HG03196 (cell line): ENCODE measurements around the gene XKR7.
"Not testable (repeated sequence)": the region's sequence is repeated elsewhere in the genome, so short reads cannot be mapped to it uniquely, and the experiment has no call there.

Experiments
- ATAC-seq: cut with Tn5 transposase; IDR thresholded peaks from one replicate; pipeline ENCODE4 v1.9.1; 2021; ENCODE audit not compliant: unreplicated experiment

Gene XKR7

GRCh38 chr20:32010666-32011065, 42.7 kb downstream of the XKR7 start:
- no peak for ATAC-seq

- ATAC-seq = no peak
Measured at GRCh38 chr20:32012159-32012688, 44.3 kb downstream of the XKR7 start.

GRCh38 chr20:32013326-32013725, 45.4 kb downstream of the XKR7 start:
- ATAC-seq = no peak

DNA sequence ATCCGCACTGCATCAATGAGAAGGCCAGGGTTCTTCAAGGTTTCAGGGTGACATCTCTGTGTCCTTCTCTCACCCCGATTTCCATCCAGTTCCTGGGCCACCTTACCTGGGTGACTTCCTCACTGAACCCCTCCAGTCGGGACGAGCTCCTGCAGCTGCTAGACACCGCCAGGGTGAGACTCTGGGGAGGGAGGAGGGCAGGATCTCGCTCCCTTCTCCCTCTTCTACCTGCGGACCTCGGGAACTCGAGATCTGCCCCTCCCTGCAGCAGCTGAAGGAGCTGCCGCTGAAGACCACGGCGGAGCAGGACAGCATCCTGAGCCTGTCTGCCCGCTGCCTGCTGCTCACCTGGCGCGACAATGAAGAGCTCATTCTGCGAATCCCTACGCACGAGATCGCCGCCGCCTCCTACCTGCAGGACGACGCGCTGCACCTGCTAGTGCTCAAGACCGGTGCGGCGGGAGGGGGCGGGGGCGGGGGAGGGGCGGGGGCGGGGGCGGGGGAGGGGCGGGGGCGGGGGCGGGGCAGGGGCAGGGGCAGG, 49.8 kb downstream of the XKR7 start:
- no peak for ATAC-seq

DNA sequence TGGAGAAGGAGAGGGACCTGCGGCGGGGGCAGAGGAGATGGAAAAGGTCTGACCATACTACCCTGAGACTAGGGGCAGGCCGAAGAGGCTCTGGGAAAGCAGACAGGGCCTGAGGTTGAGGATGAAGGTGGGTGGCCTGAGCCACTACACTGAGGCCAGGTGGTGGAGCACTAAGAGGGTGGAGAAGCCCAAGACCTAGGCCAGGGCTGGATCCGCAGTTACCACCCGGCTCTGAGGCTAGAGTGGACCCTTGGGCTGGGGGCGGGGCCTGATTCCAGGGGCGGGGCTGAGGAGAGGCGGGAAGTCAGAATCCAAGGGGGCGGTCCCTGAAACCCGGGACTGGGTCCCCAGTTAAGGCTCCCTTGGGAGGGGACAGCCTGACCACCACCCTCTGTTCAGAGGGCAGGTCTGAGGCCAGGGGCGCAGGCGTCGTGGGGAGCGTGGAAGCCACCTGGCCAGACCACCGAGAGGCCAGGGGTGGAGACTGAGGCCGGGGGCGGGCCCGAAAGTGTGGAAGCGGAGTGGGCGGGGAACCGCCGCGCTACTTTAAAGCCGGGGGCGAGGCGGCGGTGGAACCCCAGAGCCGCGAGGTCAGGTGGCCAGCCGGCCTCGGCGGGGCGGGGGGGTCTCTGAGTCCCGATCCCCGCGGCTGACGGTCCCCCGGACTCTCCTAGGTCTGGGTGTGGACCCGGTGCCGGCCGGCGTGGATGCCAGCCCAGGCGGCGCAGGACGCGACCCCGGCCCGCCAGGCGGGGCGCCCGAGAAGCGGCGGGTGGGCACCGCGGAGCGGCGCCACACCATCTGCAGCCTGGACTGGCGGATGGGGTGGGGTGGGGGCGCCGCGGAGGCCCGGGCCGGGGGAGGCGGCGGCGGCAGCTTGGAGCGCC, 50.6 kb downstream of the XKR7 start:
- ATAC-seq = no peak

DNA sequence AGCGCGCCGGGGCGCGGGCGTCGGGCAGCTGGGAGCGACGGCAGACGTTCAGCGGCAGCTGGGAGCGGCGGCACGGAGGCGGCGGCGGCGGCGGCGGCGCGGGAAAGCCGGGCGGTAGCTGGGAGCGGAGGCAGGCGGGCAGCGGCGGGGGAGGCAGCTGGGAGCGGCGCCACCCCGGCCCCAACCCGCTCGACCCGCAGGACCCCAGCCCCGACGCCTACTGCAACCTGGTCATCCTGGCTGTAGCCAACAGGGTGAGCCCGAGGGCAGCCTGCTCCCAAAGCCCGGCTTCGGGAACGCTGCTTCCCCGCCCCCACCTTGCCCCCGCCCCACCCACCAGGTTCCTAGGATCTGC, 51.2 kb downstream of the XKR7 start:
- ATAC-seq = no peak

GRCh38 chr20:32019563-32020463, 51.9 kb downstream of the XKR7 start:
- no peak for ATAC-seq

- no peak for ATAC-seq
Measured at GRCh38 chr20:32021091-32021490, 53.1 kb downstream of the XKR7 start.

DNA sequence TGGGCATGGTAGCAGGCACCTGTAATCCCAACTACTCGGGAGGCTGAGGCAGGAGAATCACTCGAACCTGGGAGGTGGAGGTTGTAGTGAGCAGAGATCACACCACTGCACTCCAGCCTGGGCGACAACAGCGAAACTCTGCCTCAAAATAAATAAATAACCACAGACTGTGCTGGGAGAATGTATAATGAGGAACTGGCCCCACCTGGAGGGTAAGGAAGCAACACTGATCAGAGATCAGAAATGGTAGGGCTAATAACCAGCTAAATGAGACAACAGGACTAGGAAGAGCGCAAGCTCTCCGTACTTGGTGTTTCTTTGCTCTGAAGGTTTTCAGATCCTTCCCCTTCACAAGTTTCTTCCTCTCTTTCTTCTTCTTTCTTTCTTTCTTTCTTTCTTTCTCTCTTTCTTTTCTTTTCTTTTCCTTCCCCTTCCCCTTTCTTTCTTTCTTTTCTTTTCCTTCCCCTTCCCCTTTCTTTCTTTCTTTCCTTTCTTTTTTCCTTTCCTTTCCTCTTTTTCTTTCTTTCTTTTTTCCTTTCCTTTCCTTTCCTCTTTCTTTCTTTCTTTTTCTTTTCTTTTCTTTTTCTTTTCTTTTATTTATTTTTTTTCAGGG, 56.8 kb downstream of the XKR7 start:
- ATAC-seq = no peak

DNA sequence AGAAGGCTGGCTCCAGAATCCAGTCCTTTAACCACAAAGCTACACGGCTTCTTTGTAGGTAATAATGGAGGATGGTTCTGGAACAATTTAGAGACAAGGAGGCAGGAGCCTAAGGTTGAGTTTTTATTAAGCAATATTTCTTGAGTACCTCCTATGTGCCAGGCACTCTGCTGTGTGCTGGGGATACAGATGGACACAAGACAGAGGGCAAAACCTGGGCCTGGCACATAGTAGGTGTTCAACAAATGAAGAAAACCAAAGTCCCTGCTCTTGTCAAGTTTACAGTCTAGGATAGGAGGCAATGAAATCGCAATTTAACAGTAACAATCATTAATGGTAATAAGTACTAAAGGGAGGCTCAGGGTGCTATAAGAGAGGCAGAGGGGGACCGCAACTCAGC, 59.7 kb downstream of the XKR7 start:
- no peak for ATAC-seq

- ATAC-seq = no peak
Measured at GRCh38 chr20:32028647-32029372, 60.9 kb downstream of the XKR7 start.

DNA sequence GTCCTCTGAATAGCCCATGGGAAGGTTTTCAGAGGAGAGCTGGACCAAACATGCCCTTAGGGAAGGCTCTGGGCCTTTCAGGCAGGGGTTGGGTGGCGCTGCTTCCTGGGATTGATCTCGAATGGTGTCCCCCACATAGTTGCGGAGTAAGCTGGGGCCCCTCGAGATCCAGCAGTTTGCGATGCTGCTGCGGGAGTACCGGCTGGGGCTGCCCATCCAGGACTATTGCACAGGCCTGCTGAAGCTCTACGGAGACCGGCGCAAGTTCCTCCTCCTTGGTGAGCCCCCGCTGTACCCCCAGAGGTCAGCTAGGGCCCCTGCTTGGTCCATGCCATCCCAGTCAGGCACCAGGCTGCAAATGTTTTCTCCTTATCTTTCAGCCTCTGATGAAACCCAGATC, 61.6 kb downstream of the XKR7 start:
- ATAC-seq = no peak

DNA sequence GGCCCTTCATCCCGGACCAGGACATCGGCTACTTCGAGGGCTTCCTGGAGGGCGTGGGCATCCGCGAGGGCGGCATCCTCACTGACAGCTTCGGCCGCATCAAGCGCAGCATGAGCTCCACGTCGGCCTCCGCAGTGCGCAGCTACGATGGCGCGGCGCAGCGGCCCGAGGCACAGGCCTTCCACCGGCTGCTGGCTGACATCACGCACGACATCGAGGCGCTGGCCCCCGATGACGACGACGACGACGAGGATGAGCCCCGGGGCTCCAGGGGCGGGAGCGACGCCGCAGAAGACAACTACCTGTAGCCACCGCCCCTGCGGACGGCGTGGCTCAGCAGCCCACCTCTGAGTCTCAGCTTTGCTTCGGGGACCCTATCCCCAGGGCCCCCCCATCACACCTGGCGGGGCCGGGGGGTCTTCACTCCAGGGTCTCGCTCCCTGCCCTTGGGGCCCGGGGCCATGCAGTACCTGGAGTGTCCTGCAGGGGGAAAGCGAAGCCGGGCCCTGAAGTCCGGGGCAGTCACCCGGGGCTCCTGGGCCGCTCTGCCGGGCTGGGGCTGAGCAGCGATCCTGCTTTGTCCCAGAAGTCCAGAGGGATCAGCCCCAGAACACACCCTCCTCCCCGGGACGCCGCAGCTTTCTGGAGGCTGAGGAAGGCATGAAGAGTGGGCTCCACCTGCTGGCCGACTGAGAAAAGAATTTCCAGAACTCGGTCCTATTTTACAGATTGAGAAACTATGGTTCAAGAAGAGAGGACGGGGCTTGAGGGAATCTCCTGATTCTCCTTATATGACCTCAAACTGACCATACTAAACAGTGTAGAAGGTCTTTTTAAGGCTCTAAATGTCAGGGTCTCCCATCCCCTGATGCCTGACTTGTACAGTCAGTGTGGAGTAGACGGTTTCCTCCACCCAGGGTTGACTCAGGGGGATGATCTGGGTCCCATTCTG, 63.3 kb downstream of the XKR7 start:
- no peak for ATAC-seq

DNA sequence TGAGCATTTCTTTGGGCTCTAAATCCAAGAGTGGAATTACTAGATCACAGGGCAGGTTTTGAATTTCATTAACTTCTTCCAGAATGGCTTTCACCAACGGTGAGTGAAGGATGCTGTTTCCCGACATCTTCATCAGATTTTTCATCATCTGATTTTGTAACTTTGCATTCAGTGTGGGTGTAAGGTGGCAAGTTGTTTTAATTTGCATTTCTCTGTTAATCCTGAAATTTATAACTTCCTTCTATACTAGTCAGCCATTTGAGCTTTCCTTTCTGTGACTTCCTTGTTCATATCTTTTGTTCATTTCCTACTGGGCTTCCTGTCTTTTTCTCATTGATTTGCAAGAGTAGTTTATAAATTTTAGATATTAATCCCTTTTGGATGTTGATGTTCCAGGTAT, 65.4 kb downstream of the XKR7 start:
- ATAC-seq = no peak

DNA sequence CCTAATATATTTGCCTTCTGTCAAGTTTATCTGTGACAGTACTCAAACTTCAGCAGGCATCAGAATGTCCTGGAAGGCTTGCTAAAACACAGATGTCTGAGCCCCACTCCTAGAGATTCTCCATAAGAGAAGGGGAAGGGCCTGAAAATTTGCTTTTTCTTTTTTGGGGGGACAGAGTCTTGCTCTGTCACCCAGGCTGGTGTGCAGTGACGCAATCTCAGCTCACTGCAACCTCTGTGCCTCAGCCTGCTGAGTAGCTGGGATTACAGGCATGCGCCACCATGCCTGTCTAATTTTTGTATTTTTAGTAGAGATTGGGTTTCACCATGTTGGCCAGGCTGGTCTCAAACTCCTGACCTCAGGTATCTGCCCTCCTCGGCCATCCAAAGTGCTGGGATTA, 65.8 kb downstream of the XKR7 start:
- ATAC-seq = not testable (repeated sequence)

- no peak for ATAC-seq
Measured at GRCh38 chr20:32034581-32035425, 66.9 kb downstream of the XKR7 start.

GRCh38 chr20:32035426-32035779, 67.5 kb downstream of the XKR7 start:
- no peak for ATAC-seq

GRCh38 chr20:32036252-32036651, 68.3 kb downstream of the XKR7 start:
- no peak for ATAC-seq
